Mammary epithelial cell (primary cell): ENCODE measurements around the gene THAP4.

Experiments used
- EZH2 ChIP-seq: IDR thresholded peaks from 2 replicates; pipeline ENCODE4 v1.6.1; 2012; ENCODE audit warnings: low read length, inconsistent platforms, borderline replicate concordance
- TF ChIP-seq, protein P1 (sequence below), 2 donors: IDR thresholded peaks in 1 of 2; conservative IDR thresholded peaks in 1 of 2; 2 replicates each; pipeline ENCODE4 v1.5.1; 2011 to 2012; ENCODE audit warnings: inconsistent platforms in 2 of 2, low read length in 2 of 2, mild to moderate bottlenecking in 2 of 2, control low read depth in 1 of 2, low read depth in 1 of 2; ENCODE audit not compliant: insufficient read depth in 1 of 2; ENCODE audit errors: extremely low read depth in 1 of 2

- TF ChIP-seq, protein P1, sequence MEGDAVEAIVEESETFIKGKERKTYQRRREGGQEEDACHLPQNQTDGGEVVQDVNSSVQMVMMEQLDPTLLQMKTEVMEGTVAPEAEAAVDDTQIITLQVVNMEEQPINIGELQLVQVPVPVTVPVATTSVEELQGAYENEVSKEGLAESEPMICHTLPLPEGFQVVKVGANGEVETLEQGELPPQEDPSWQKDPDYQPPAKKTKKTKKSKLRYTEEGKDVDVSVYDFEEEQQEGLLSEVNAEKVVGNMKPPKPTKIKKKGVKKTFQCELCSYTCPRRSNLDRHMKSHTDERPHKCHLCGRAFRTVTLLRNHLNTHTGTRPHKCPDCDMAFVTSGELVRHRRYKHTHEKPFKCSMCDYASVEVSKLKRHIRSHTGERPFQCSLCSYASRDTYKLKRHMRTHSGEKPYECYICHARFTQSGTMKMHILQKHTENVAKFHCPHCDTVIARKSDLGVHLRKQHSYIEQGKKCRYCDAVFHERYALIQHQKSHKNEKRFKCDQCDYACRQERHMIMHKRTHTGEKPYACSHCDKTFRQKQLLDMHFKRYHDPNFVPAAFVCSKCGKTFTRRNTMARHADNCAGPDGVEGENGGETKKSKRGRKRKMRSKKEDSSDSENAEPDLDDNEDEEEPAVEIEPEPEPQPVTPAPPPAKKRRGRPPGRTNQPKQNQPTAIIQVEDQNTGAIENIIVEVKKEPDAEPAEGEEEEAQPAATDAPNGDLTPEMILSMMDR (conservative IDR thresholded peaks at IDR 0.05 in 1 of 2, IDR thresholded peaks at IDR 0.05 in 1 of 2; ENCODE audit: extremely low read depth in 1 of 2, insufficient read depth in 1 of 2, low read depth in 1 of 2, low read length in 2 of 2): no peak
- no peak for TF ChIP-seq EZH2
Observed at GRCh38 chr2:241613017-241613780, 23.8 kb downstream of the THAP4 start.
